Measurements from ENCODE around the gene TULP1.
"Not testable (repeated sequence)": the region's sequence is repeated elsewhere in the genome, so short reads cannot be mapped to it uniquely, and the experiment has no call there.

The TULP1 gene

DNA sequence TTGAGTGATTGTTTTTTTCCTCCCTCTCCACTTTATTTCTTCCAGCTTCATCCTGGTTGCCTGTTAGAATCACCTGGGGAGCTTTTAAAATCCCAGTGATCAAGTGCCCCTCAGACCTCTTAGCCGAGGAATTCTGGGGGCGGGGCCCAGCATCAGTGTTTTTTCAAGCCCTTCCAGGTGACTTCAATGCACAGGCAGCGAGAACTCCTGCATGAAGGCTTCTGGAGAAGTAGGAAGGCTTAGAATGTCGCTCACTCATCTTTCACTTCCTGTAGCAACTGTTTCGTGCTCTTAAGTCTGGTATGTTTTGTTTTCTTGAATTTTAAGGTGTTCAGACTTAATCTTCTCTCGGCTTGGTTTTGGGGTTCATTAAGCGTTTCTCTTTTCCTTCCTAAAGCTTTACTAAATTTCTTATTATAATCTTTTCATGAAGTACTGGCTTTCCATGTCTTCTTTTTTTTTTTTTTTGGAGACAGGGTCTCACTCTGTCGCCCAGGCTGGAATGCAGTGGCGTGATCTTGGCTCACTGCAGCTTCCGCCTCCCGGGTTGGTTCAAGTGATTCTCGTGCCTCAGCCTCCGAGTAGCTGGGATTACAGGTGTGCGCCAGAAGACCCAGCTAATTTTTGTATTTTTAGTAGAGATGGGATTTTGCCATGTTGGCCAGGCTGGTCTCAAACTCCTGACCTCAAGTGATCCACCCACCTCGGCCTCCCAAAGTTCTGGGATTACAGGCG lies 30.9 kb upstream of the TULP1 start:
- TF ChIP-seq, protein P1, sequence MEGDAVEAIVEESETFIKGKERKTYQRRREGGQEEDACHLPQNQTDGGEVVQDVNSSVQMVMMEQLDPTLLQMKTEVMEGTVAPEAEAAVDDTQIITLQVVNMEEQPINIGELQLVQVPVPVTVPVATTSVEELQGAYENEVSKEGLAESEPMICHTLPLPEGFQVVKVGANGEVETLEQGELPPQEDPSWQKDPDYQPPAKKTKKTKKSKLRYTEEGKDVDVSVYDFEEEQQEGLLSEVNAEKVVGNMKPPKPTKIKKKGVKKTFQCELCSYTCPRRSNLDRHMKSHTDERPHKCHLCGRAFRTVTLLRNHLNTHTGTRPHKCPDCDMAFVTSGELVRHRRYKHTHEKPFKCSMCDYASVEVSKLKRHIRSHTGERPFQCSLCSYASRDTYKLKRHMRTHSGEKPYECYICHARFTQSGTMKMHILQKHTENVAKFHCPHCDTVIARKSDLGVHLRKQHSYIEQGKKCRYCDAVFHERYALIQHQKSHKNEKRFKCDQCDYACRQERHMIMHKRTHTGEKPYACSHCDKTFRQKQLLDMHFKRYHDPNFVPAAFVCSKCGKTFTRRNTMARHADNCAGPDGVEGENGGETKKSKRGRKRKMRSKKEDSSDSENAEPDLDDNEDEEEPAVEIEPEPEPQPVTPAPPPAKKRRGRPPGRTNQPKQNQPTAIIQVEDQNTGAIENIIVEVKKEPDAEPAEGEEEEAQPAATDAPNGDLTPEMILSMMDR (IDR thresholded peaks at IDR 0.05; ENCODE audit: insufficient read depth, low read length, missing control alignments): no peak
- DNase-seq (ENCODE audit: low read depth, low spot score): no peak

DNA sequence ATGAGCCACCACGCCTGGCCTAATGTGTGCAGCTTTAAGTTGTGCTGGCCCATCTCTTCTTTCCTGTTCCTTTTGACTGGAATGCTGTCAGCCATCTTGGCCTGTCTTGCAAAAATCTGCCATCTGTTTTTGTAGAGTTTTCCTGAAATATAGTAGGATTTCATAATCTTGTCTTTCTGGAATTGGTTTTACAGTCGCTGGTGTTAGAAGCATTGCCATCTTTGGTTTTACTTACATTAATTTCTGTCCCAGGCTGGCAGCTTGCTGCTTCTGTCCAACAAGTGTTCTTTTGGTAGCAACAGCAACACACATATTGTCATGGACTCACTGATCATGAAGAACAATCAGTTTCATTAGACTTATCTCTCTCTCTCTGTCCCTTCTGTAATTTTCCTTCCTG lies 29.1 kb upstream of the TULP1 start:
- TF ChIP-seq, protein P1 (IDR thresholded peaks at IDR 0.05; ENCODE audit: insufficient read depth, low read length, missing control alignments): no peak
- POLR2A ChIA-PET: no interaction called here
- DNase-seq (ENCODE audit: low read depth, low spot score): no peak
- no peak overlapping the region for H3K4me3 ChIP-seq (ENCODE audit: low read depth, low read length)
- CTCF ChIA-PET: interaction anchor here (0.7 to 2.2 kb wide), 3 partner anchors 11 to 139 kb away, joined by 3 to 8 read pairs (median 3); no protein-coding TSS in a partner anchor

More for the DNA sequence above, 30.9 kb upstream of the TULP1 start:
- no peak overlapping the region for H3K4me3 ChIP-seq (ENCODE audit: low read depth, low read length)
- ChIA-PET CTCF (interaction anchor here (0.8 to 2.2 kb wide), 5 partner anchors 9 to 193 kb away, joined by 3 to 8 read pairs (median 3); partner anchors contain the start of gene ARMC12), POLR2A (no interaction called here)

DNA sequence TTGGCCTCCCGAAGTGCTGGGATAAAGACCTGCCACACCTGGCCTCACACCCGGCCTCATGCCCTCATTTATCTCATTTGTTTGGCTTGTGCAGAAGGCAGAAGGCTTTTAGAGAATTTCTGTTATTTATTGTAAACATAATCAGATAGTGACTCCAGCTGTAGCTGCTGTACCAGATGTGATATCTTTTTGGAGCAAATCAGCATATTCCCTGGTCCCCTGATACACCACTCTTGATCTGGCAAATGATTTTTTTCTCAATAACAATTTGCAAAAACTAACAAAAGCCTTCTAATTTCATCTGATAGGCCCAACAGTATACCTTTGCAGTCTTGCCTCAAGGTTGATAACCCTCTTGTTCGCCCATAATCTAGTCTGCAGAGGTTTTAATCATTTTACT lies 26.5 kb upstream of the TULP1 start:
- ChIA-PET CTCF (interaction anchor here (1.2 to 3.6 kb wide), 3 partner anchors 13 to 198 kb away, joined by 3 to 15 read pairs (median 10); partner anchors contain the start of gene ARMC12), POLR2A (no interaction called here)
- no peak for DNase-seq (ENCODE audit: low read depth, low spot score)
- no peak overlapping the region for H3K4me3 ChIP-seq (ENCODE audit: low read depth, low read length)
- TF ChIP-seq, protein P1 (IDR thresholded peaks at IDR 0.05; ENCODE audit: insufficient read depth, low read length, missing control alignments): no peak

DNA sequence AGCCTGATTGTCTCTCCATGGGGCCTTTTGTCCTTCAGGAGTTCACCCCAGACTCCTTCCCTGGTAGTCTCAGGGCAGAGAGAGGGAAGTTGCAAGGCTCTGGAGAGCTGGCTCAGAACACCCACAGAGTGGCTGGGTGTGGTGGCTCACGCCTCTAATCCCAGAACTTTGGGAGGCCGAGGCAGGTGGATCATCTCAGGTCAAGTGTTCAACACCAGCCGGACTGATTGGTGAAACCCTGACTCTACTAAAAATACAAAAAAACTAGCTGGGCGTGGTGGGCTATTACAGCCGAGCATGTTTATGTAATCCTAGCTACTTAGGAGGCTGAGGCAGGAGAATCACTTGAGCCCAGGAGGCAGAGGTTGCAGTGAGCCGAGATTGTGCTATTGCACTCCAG lies 23.2 kb upstream of the TULP1 start:
- DNase-seq (ENCODE audit: low read depth, low spot score); POLR2A ChIA-PET; H3K4me3 ChIP-seq (ENCODE audit: low read depth, low read length): not testable (repeated sequence)
- CTCF ChIA-PET: interaction anchor here (1.3 to 4.9 kb wide), 3 partner anchors 12 to 202 kb away, joined by 3 to 36 read pairs (median 4); no protein-coding TSS in a partner anchor

DNA sequence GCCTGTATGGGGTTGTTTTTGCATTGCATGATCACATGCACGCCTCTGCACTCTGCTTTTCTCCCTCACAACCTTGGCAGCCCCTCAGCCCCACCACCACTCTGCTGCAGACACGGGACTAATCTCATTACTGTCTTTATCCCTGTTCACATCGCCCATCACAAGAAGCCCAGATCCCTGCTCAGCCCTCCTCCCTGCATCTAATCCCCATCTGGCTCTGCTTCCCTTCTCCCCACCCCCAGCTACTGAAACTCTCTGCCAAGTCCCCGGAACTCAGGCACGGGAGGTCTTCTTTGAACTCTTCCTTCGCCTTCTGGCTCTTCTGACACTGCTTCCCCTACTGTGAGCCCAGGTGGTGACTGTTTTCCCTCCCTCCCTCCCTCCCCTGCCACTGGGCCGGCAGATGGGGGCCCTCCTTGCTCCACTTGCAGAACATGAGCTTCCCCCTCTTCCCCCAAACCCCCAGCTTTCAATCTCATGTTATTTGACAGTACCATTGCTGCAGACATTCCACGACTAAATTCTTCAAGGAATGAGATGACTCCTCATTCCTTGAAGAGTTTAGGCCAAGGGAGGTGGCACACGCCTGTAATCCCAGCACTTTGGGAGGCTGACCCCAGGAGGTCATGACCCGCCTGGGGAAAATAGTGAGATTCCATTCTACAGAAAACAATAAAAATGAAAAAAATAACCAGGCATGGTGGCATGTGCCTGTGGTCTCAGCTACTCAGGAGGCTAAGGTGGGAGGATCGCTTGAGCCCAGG lies 21.9 kb upstream of the TULP1 start:
- TF ChIP-seq, protein P1 (IDR thresholded peaks at IDR 0.05; ENCODE audit: insufficient read depth, low read length, missing control alignments): no peak
- CTCF ChIA-PET: interaction anchor here (1.3 to 4.9 kb wide), 2 partner anchors 11 to 203 kb away, joined by 4 to 36 read pairs; no protein-coding TSS in a partner anchor
- no peak overlapping the region for H3K4me3 ChIP-seq (ENCODE audit: low read depth, low read length)
- no peak for DNase-seq (ENCODE audit: low read depth, low spot score)
- POLR2A ChIA-PET: no interaction called here

DNA sequence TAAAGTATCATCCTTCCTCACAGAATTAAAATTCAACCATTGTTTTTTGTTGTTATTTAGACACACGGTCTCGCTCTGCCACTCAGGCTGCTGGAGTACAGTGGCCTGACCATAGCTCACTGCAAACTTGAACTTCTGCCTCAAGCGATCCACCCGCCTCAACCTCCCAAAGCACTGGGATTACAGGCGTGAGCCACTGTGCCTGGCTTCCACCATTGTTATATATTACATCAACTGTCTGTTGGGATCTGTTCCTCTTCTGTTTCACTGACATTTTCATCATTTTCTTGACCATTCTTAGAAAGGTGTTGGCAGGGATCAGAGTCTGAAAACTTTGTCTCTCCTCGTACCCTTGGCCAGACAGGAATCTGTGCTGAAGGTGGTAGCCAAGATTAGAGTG lies 21.3 kb upstream of the TULP1 start:
- TF ChIP-seq, protein P1 (IDR thresholded peaks at IDR 0.05; ENCODE audit: insufficient read depth, low read length, missing control alignments): no peak
- ChIA-PET CTCF (interaction anchor here (1.0 to 4.9 kb wide), 3 partner anchors 10 to 18 kb away, joined by 3 to 36 read pairs (median 4); no protein-coding TSS in a partner anchor), POLR2A (no interaction called here)
- no peak overlapping the region for H3K4me3 ChIP-seq (ENCODE audit: low read depth, low read length)
- no peak for DNase-seq (ENCODE audit: low read depth, low spot score)
